ENCODE data around the gene ZNF579. TPM values are rescaled to one million over a fixed set of nuclear protein-coding genes. Genes with fewer than 3 reads are reported as not detected.

ZNF579 gene
- total and polyA plus RNA-seq, 9 of the 15 experiments (the other 6 are each of a cell fraction or from before 2014, with no cell fraction given): 0.06 to 15.9 (median 1.6) TPM

DNA sequence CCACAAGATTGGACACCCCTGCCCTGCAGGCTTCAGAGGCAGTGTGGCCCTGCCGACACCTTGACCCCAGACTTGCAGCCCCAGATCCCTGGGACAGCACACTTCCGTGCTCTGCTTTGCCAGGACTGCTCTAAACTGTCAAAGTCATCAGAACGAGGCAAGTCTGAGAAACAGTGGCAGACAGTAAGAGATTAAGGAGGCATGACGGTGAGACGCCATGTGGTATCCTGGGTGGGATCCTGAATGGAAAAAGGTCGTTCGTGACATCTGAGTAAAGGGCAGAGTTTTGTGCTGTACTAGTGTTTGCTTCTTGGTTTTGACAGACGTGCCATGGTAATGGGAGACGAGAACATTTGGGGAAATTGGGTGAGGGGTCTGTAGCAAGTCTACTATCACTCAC, 13.8 kb downstream of the ZNF579 start:
- FAIRE-seq (no peak), ATAC-seq (no peak), DNase-seq (ENCODE audit: extremely low read depth in 1 of 4, low spot score in 3 of 4) (peak in 1 of 4 experiments; percentile 3)
- intact Hi-C loops (cut with micrococcal nuclease): no loop called here
- no peaks in the 10 kb centered on the region for H3K79me2 ChIP-seq (ENCODE audit: control insufficient read depth, insufficient read depth, low read length)
- H2AFZ ChIP-seq (ENCODE audit: low read depth, low read length): no peak overlapping the region
- no peaks in the 10 kb centered on the region for H3K9me3 ChIP-seq (replicated peaks; ENCODE audit: control insufficient read depth, insufficient read depth, low read depth, low read length)
- no peak overlapping the region for H3K27ac ChIP-seq (ENCODE audit: extremely low read depth, low read depth, low read length)
- ChIA-PET CTCF (ENCODE audit: low intra/inter-chr PET ratio) (no interaction called here), POLR2A (interaction anchor here (0.5 kb wide), 1 partner anchor 366 kb away, joined by 3 read pairs; no protein-coding TSS in a partner anchor)
- H3K4me3 ChIP-seq: no peak overlapping the region
- in situ Hi-C loops (cut with MboI): no loop called here
- no peaks in the 10 kb centered on the region for H3K9me1 ChIP-seq (ENCODE audit: control insufficient read depth, insufficient read depth, low read length)
- H3K4me1 ChIP-seq (replicated peaks in 1 of 2; ENCODE audit: control insufficient read depth in 2 of 2, insufficient read depth in 2 of 2, low read length in 2 of 2): peaks cover 0 to 7% of the 10 kb centered on the region in 2 experiments; a peak in 2 of 5 replicates
- H3K36me3 ChIP-seq (ENCODE audit: control insufficient read depth, insufficient read depth, low read length): no peaks in the 10 kb centered on the region
- 5% methylated on average over 9 of the region's 9 CpGs for WGBS (ENCODE audit: insufficient coverage, low coverage, missing lambda C conversion rate)
- H3K4me2 ChIP-seq (ENCODE audit: insufficient read depth, low read length): no peak overlapping the region
- no peaks in the 10 kb centered on the region for H4K20me1 ChIP-seq (replicated peaks; ENCODE audit: control insufficient read depth, insufficient read depth, low read length)
- peak overlapping the region in 1 of 2 experiments; percentile 70; a peak in 2 of 4 replicates for H3K9ac ChIP-seq (ENCODE audit: insufficient read depth in 1 of 2, low read depth in 2 of 2, low read length in 2 of 2)
- BruUV-seq (replicated peaks): no TSS peak
- no peaks in the 10 kb centered on the region; a peak in 2 of 5 replicates for H3K27me3 ChIP-seq (ENCODE audit: control insufficient read depth in 2 of 2, insufficient read depth in 2 of 2, low read length in 2 of 2)
- no peak for TF ChIP-seq MAFK (IDR thresholded peaks at IDR 0.05; ENCODE audit: low read length)
- no peak for TF ChIP-seq MAZ (CRISPR knock-in tag; conservative IDR thresholded peaks at IDR 0.05 in 1 of 2, IDR thresholded peaks at IDR 0.05 in 1 of 2)
- no peak for TF ChIP-seq MYC (IDR thresholded peaks at IDR 0.05; ENCODE audit: low read depth, low read length)
- TF ChIP-seq MYC (CRISPR knock-in tag; IDR thresholded peaks at IDR 0.05; ENCODE audit: borderline replicate concordance, low read depth): no peak
- TF ChIP-seq, protein P1, sequence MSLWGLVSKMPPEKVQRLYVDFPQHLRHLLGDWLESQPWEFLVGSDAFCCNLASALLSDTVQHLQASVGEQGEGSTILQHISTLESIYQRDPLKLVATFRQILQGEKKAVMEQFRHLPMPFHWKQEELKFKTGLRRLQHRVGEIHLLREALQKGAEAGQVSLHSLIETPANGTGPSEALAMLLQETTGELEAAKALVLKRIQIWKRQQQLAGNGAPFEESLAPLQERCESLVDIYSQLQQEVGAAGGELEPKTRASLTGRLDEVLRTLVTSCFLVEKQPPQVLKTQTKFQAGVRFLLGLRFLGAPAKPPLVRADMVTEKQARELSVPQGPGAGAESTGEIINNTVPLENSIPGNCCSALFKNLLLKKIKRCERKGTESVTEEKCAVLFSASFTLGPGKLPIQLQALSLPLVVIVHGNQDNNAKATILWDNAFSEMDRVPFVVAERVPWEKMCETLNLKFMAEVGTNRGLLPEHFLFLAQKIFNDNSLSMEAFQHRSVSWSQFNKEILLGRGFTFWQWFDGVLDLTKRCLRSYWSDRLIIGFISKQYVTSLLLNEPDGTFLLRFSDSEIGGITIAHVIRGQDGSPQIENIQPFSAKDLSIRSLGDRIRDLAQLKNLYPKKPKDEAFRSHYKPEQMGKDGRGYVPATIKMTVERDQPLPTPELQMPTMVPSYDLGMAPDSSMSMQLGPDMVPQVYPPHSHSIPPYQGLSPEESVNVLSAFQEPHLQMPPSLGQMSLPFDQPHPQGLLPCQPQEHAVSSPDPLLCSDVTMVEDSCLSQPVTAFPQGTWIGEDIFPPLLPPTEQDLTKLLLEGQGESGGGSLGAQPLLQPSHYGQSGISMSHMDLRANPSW (CRISPR knock-in tag; IDR thresholded peaks at IDR 0.05): no peak
- no peak for TF ChIP-seq GTF2A2 (tag; IDR thresholded peaks at IDR 0.05)
- no peak for TF ChIP-seq ZNF778 (CRISPR knock-in tag; IDR thresholded peaks at IDR 0.05)
- TF ChIP-seq ELF1 (tag; IDR thresholded peaks at IDR 0.05): no peak
- TF ChIP-seq, protein P2, sequence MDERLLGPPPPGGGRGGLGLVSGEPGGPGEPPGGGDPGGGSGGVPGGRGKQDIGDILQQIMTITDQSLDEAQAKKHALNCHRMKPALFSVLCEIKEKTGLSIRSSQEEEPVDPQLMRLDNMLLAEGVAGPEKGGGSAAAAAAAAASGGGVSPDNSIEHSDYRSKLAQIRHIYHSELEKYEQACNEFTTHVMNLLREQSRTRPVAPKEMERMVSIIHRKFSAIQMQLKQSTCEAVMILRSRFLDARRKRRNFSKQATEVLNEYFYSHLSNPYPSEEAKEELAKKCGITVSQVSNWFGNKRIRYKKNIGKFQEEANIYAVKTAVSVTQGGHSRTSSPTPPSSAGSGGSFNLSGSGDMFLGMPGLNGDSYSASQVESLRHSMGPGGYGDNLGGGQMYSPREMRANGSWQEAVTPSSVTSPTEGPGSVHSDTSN (CRISPR knock-in tag; IDR thresholded peaks at IDR 0.05; ENCODE audit: low read depth): no peak
- TF ChIP-seq, protein P2 (tag; conservative IDR thresholded peaks at IDR 0.05; ENCODE audit: low read depth): no peak
- TF ChIP-seq, protein P3, sequence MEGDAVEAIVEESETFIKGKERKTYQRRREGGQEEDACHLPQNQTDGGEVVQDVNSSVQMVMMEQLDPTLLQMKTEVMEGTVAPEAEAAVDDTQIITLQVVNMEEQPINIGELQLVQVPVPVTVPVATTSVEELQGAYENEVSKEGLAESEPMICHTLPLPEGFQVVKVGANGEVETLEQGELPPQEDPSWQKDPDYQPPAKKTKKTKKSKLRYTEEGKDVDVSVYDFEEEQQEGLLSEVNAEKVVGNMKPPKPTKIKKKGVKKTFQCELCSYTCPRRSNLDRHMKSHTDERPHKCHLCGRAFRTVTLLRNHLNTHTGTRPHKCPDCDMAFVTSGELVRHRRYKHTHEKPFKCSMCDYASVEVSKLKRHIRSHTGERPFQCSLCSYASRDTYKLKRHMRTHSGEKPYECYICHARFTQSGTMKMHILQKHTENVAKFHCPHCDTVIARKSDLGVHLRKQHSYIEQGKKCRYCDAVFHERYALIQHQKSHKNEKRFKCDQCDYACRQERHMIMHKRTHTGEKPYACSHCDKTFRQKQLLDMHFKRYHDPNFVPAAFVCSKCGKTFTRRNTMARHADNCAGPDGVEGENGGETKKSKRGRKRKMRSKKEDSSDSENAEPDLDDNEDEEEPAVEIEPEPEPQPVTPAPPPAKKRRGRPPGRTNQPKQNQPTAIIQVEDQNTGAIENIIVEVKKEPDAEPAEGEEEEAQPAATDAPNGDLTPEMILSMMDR (IDR thresholded peaks at IDR 0.05 in 2 of 3, conservative IDR thresholded peaks at IDR 0.05 in 1 of 3; ENCODE audit: insufficient read depth in 2 of 3, low read depth in 1 of 3, low read length in 3 of 3): no peak
- TF ChIP-seq FOXJ2 (tag; IDR thresholded peaks at IDR 0.05): no peak
- TF ChIP-seq SP1 (CRISPR knock-in tag; IDR thresholded peaks at IDR 0.05): no peak
- TF ChIP-seq CHCHD3 (CRISPR knock-in tag; IDR thresholded peaks at IDR 0.05): no peak
- no peak for TF ChIP-seq ETV1 (tag; conservative IDR thresholded peaks at IDR 0.05; ENCODE audit: low read depth)

Measured in K562 (cell line).